Endothelial cell (in vitro differentiated cells): Measurements from ENCODE around the gene SCYL1. TPM values are rescaled to one million over a fixed set of nuclear protein-coding genes. Genes with fewer than 3 reads are reported as not detected.

Source experiments
- DNase-seq: peaks from one replicate; pipeline ENCODE4 v3.0.0; 2021; ENCODE audit warnings: low spot score
- H3K27ac Mint-ChIP-seq: one replicate; pipeline ENCODE4 v1.8.0; 2021; ENCODE audit warnings: mixed read lengths, inconsistent platforms; ENCODE audit not compliant: unreplicated experiment
- H3K27me3 Mint-ChIP-seq: one replicate; pipeline ENCODE4 v1.8.0; 2021; ENCODE audit warnings: mild to moderate bottlenecking, moderate library complexity, mixed read lengths, inconsistent platforms; ENCODE audit not compliant: unreplicated experiment
- H3K36me3 Mint-ChIP-seq: one replicate; pipeline ENCODE4 v1.8.0; 2021; ENCODE audit warnings: mild to moderate bottlenecking, low read depth, mixed read lengths, inconsistent platforms; ENCODE audit not compliant: unreplicated experiment
- H3K4me1 Mint-ChIP-seq: one replicate; pipeline ENCODE4 v1.8.0; 2021; ENCODE audit warnings: mild to moderate bottlenecking, mixed read lengths, inconsistent platforms; ENCODE audit not compliant: unreplicated experiment
- H3K4me3 Mint-ChIP-seq: one replicate; pipeline ENCODE4 v1.8.0; 2021; ENCODE audit warnings: mild to moderate bottlenecking, mixed read lengths, inconsistent platforms; ENCODE audit not compliant: unreplicated experiment
- H3K9me3 Mint-ChIP-seq: one replicate; pipeline ENCODE4 v1.8.0; 2021; ENCODE audit warnings: mixed read lengths, inconsistent platforms; ENCODE audit not compliant: unreplicated experiment
- total RNA-seq: library from RNA; stranded (reverse); fragmentation: NEBNext Ultra II Directional; extraction: Animal tissue kit (Norgen Biotek cat#: 25700); gene quantifications from one replicate; pipeline ENCODE4 v1.2.1, GENCODE V29; 2021; ENCODE audit not compliant: unreplicated experiment
- TF ChIP-seq, protein P1 (sequence below): fragments of 200-600 bp; sonication (generic); IDR thresholded peaks from one replicate; pipeline ENCODE4 v1.5.0; 2021; ENCODE audit warnings: antibody characterized with exemption; ENCODE audit not compliant: unreplicated experiment

Gene SCYL1
- total RNA-seq, 1 donor from 2014 or later, result 99.1 TPM

DNA sequence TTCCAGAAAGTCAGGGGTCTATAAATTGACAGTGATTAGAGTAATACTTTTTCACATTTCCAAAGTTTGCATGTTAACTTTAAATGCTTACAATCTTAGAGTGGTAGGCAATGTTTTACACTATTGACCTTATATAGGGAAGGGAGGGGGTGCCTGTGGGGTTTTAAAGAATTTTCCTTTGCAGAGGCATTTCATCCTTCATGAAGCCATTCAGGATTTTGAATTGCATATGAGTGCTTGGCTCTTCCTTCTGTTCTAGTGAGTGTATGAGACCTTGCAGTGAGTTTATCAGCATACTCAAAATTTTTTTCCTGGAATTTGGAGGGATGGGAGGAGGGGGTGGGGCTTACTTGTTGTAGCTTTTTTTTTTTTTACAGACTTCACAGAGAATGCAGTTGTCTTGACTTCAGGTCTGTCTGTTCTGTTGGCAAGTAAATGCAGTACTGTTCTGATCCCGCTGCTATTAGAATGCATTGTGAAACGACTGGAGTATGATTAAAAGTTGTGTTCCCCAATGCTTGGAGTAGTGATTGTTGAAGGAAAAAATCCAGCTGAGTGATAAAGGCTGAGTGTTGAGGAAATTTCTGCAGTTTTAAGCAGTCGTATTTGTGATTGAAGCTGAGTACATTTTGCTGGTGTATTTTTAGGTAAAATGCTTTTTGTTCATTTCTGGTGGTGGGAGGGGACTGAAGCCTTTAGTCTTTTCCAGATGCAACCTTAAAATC, 20.8 kb upstream of the SCYL1 start:
- peaks cover 17% of the 10 kb centered on the region for H3K27me3 Mint-ChIP-seq
- DNase-seq, result no peak
- H3K36me3 Mint-ChIP-seq, result peaks cover 29% of the 10 kb centered on the region
- TF ChIP-seq, protein P1, sequence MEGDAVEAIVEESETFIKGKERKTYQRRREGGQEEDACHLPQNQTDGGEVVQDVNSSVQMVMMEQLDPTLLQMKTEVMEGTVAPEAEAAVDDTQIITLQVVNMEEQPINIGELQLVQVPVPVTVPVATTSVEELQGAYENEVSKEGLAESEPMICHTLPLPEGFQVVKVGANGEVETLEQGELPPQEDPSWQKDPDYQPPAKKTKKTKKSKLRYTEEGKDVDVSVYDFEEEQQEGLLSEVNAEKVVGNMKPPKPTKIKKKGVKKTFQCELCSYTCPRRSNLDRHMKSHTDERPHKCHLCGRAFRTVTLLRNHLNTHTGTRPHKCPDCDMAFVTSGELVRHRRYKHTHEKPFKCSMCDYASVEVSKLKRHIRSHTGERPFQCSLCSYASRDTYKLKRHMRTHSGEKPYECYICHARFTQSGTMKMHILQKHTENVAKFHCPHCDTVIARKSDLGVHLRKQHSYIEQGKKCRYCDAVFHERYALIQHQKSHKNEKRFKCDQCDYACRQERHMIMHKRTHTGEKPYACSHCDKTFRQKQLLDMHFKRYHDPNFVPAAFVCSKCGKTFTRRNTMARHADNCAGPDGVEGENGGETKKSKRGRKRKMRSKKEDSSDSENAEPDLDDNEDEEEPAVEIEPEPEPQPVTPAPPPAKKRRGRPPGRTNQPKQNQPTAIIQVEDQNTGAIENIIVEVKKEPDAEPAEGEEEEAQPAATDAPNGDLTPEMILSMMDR, result no peak
- no peaks in the 10 kb centered on the region for H3K9me3 Mint-ChIP-seq
- H3K4me3 Mint-ChIP-seq, result peak overlapping the region; percentile 89
- peaks cover 38% of the 10 kb centered on the region for H3K4me1 Mint-ChIP-seq
- H3K27ac Mint-ChIP-seq, result peak overlapping the region; percentile 65

DNA sequence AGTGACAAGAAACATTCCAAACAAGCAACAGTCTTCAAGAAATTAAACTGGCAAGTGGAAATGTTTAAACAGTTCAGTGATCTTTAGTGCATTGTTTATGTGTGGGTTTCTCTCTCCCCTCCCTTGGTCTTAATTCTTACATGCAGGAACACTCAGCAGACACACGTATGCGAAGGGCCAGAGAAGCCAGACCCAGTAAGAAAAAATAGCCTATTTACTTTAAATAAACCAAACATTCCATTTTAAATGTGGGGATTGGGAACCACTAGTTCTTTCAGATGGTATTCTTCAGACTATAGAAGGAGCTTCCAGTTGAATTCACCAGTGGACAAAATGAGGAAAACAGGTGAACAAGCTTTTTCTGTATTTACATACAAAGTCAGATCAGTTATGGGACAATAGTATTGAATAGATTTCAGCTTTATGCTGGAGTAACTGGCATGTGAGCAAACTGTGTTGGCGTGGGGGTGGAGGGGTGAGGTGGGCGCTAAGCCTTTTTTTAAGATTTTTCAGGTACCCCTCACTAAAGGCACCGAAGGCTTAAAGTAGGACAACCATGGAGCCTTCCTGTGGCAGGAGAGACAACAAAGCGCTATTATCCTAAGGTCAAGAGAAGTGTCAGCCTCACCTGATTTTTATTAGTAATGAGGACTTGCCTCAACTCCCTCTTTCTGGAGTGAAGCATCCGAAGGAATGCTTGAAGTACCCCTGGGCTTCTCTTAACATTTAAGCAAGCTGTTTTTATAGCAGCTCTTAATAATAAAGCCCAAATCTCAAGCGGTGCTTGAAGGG, 20.0 kb upstream of the SCYL1 start:
- Mint-ChIP-seq H3K27me3 (peaks cover 17% of the 10 kb centered on the region), H3K4me3 (peak overlapping the region; percentile 89), H3K36me3 (peaks cover 29% of the 10 kb centered on the region), H3K27ac (peak overlapping the region; percentile 65), H3K4me1 (peaks cover 38% of the 10 kb centered on the region), H3K9me3 (no peaks in the 10 kb centered on the region)
- no peak for DNase-seq
- TF ChIP-seq, protein P1, result no peak

- Mint-ChIP-seq H3K4me1 (peaks cover 38% of the 10 kb centered on the region), H3K4me3 (peak overlapping the region; percentile 64), H3K27ac (peak overlapping the region; percentile 54), H3K36me3 (peaks cover 29% of the 10 kb centered on the region), H3K27me3 (peaks cover 17% of the 10 kb centered on the region), H3K9me3 (no peaks in the 10 kb centered on the region)
- DNase-seq, result no peak
- TF ChIP-seq, protein P1, result no peak
Measured at GRCh38 chr11:65505466-65506289, 19.2 kb upstream of the SCYL1 start.

DNA sequence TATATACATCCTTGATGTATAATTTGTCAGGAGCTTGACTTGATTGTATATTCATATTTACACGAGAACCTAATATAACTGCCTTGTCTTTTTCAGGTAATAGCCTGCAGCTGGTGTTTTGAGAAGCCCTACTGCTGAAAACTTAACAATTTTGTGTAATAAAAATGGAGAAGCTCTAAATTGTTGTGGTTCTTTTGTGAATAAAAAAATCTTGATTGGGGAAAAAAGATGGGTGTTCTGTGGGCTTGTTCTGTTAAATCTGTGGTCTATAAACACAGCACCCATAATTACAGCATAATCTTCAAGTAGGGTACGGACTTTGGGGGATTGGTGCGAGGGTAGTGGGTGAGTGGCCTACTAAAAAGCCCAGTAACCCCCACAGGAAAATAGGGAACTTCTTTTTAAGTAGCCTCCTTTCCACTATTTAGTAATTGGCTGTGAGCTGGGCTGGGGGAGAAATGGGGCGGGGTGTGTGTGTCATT, 18.6 kb upstream of the SCYL1 start:
- peaks cover 36% of the 10 kb centered on the region for H3K4me1 Mint-ChIP-seq
- H3K36me3 Mint-ChIP-seq, result peaks cover 29% of the 10 kb centered on the region
- peak overlapping the region; percentile 64 for H3K4me3 Mint-ChIP-seq
- H3K27ac Mint-ChIP-seq, result no peak overlapping the region
- no peaks in the 10 kb centered on the region for H3K9me3 Mint-ChIP-seq
- TF ChIP-seq, protein P1, result no peak
- no peak for DNase-seq
- H3K27me3 Mint-ChIP-seq, result peaks cover 16% of the 10 kb centered on the region
